GM10266 (cell line): Measurements from ENCODE around the gene DCHS2.

Source experiments
- DNase-seq: peaks from one replicate; pipeline ENCODE4 v3.0.0; 2012; ENCODE audit errors: extremely low spot score
- CTCF ChIP-seq: IDR thresholded peaks from 2 replicates; pipeline ENCODE4 v1.5.1; 2012; ENCODE audit warnings: mild to moderate bottlenecking, low read depth; ENCODE audit not compliant: control insufficient read depth, insufficient read depth; ENCODE audit errors: missing control alignments

DCHS2 gene

DNA sequence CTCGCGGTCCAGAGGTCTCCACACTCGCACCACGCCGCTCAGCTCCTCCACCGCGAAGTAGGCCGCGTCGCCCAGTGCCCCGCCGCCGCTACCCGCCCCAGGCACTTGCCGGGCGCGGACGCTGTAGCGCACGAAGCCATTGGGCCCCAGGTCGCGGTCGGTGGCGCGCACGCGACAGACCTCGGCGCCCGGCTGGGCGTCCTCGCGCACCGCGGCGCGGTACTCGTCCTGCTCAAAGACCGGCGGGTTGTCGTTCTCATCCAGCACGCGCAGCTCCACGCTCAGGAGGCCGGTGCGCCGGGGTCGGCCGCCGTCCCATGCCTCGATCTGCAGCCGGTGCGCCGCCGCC lies 1.4 kb downstream of the DCHS2 start:
- no peak for TF ChIP-seq CTCF
- DNase-seq = no peak

DNA sequence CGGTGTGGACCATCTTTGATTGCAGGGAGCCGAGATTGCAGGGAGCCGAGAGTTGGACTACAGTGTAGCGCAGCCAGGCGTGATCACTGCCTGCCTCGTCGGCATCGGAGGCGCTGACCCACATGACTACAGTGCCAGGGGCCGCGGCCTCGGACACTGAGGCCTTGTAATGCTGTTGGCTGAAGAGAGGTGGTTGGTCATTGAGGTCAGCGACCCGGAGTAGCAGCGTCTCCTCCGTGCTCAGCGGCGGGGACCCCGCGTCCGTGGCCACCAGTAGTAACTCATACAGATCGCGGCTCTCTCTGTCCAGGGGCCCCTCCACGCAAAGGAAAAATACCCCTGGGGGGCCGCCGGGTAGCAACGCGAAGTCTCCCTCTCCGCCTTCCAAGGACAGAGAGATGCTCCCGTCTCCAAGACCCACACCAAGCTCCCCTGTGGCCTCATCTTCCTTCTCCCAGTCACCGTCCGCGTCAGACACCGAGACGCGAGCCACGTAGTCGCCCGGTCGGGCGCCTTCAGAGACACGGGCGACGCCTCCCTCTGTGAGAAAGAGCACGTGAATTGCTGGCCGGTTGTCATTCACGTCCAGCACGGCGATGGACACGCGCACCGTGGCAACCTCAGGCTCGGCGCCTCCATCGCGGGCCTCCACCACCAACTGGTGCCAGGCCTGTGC lies 1.9 kb downstream of the DCHS2 start:
- TF ChIP-seq CTCF = no peak

DNA sequence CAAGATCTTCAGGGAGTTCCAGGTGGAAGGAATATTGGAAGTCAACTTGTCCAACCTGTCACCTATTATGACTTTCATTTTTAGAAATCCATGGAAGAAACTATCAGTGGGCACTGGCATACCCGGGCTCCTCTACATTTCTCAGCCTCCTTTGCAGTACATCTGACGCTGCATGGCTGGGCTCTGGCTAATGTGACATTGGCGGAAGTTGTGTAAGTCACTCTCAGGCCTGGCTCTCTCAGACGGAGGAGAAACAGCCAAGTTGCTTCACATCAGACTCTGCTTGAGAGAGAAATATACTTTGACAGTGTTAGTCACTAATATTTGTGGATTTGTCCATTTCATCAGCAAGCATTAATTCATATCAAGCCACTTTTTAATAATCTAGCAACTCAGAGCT lies 4.5 kb downstream of the DCHS2 start:
- DNase-seq = no peak
- no peak for TF ChIP-seq CTCF

More for the DNA sequence above, 1.9 kb downstream of the DCHS2 start:
- DNase-seq = peak; percentile 23

DNA sequence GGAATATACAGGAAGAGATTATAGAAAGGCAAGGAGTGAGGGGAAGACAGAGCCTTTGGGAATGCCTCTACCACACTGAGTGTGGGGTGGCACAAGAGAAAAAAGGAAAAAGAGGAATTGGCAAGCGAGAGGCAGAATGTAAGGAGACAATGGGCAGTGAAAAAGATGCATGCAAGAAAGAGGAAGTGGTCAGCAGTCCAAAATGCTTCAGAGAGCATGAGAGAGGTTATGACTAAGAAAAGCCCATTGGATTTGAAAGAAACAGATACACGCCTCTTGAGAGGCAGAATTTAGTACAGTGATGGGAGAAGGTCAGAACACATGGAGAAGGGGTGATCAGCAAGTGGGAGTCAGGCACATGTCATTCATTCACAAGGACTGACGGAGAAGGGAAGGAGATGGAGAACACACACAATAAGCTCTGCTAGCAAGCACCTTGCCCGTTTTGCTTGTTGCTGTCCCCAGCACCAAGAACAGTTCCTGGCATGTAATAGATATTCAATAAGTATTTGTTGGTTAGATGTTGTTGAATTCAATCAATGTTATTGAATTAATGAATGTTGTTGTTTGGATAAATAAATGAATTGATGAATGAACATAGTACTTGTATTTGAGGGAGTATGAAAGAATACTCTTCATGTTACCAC lies 6.3 kb downstream of the DCHS2 start:
- peak; percentile 21 for DNase-seq
- TF ChIP-seq CTCF = no peak

- DNase-seq = no peak
- TF ChIP-seq CTCF = no peak
Measured at GRCh38 chr4:154478547-154478946, 13.1 kb downstream of the DCHS2 start.

DNA sequence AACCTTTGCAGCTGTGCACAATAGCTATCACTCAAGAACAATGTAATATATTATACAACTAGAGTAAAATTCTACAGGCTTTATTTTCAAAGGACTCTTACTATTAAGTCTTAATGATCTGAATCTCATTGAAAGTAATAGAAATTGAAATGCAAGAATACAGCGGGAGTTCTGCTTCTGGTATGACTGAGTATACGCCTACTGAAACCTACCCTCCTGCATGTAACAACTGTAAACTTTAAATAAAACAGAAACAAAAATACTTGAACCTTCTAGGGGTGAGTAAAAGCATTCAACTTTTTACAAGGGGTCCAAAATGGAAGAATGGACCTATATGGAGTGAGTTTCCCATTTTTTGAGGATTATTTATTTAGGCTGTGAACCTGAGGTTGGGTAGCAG lies 13.5 kb downstream of the DCHS2 start:
- DNase-seq = no peak
- TF ChIP-seq CTCF = no peak

DNA sequence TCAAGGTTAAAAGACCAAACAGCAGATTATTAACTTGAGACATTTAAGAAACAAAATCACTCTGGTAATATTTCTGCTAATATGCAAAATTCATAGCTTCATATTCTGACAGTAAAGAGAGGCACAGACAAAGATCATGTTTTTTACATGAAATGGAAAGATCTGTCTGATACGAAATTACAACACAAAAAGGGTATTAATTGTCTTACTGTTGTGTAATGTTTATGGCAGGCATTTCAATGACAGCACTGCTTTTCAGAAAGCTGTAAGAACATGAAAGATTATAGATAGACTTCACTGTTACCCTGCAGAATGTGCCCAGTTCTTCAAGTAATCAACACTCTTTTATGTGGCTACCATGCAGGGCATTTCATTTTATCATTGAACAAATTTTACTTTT lies 15.4 kb downstream of the DCHS2 start:
- no peak for TF ChIP-seq CTCF
- no peak for DNase-seq
